Glutamatergic neuron (in vitro differentiated cells): ENCODE results near the gene ABLIM1. TPM values are rescaled to one million over a fixed set of nuclear protein-coding genes. Genes with fewer than 3 reads are reported as not detected.

ENCODE experiments used
- DNase-seq: peaks from one replicate; pipeline ENCODE4 v3.0.0; 2022
- H3K27ac Mint-ChIP-seq: one replicate; pipeline ENCODE4 v1.8.0; 2020; ENCODE audit warnings: mild to moderate bottlenecking, mixed read lengths, inconsistent platforms; ENCODE audit not compliant: unreplicated experiment
- H3K27me3 Mint-ChIP-seq: one replicate; pipeline ENCODE4 v1.8.0; 2020; ENCODE audit warnings: mild to moderate bottlenecking, moderate library complexity, mixed read lengths, inconsistent platforms; ENCODE audit not compliant: unreplicated experiment
- H3K36me3 Mint-ChIP-seq: one replicate; pipeline ENCODE4 v1.8.0; 2020; ENCODE audit warnings: mild to moderate bottlenecking, mixed read lengths, inconsistent platforms; ENCODE audit not compliant: unreplicated experiment
- H3K4me1 Mint-ChIP-seq: one replicate; pipeline ENCODE4 v1.8.0; 2020; ENCODE audit warnings: mild to moderate bottlenecking, low read depth, mixed read lengths, inconsistent platforms; ENCODE audit not compliant: unreplicated experiment
- H3K4me3 Mint-ChIP-seq: one replicate; pipeline ENCODE4 v1.8.0; 2020; ENCODE audit warnings: mild to moderate bottlenecking, mixed read lengths, inconsistent platforms; ENCODE audit not compliant: unreplicated experiment
- H3K9me3 Mint-ChIP-seq: one replicate; pipeline ENCODE4 v1.8.0; 2020; ENCODE audit warnings: mild to moderate bottlenecking, moderate library complexity, mixed read lengths, inconsistent platforms; ENCODE audit not compliant: unreplicated experiment
- CTCF ChIP-seq: fragments of 200-600 bp; sonication (generic); IDR thresholded peaks from one replicate; pipeline ENCODE4 v1.5.0; 2021; ENCODE audit not compliant: partially characterized antibody, unreplicated experiment
- total RNA-seq: library from RNA; stranded (reverse); fragmentation: NEBNext Ultra II Directional; extraction: Animal tissue kit (Norgen Biotek cat#: 25700); gene quantifications from one replicate; pipeline ENCODE4 v1.2.1, GENCODE V29; 2021; ENCODE audit not compliant: unreplicated experiment

Gene ABLIM1
- total RNA-seq, 1 donor from 2014 or later = 25.7 TPM

GRCh38 chr10:114525368-114525949 is 132.6 kb downstream of the ABLIM1 start:
- no peaks in the 10 kb centered on the region for H3K9me3 Mint-ChIP-seq
- TF ChIP-seq CTCF = no peak
- H3K27me3 Mint-ChIP-seq = no peaks in the 10 kb centered on the region
- no peak overlapping the region for H3K27ac Mint-ChIP-seq
- DNase-seq = no peak
- peaks cover 26% of the 10 kb centered on the region for H3K4me1 Mint-ChIP-seq
- H3K4me3 Mint-ChIP-seq = peak overlapping the region; percentile 83
- H3K36me3 Mint-ChIP-seq = no peaks in the 10 kb centered on the region

GRCh38 chr10:114523876-114524275 is 134.2 kb downstream of the ABLIM1 start:
- Mint-ChIP-seq H3K4me3 (no peak overlapping the region), H3K27me3 (no peaks in the 10 kb centered on the region), H3K4me1 (peaks cover 26% of the 10 kb centered on the region), H3K27ac (no peak overlapping the region), H3K9me3 (no peaks in the 10 kb centered on the region), H3K36me3 (no peaks in the 10 kb centered on the region)
- TF ChIP-seq CTCF = no peak
- DNase-seq = no peak

GRCh38 chr10:114521255-114521654 is 136.8 kb downstream of the ABLIM1 start:
- Mint-ChIP-seq H3K9me3 (no peaks in the 10 kb centered on the region), H3K4me3 (no peak overlapping the region), H3K27ac (no peak overlapping the region), H3K36me3 (no peaks in the 10 kb centered on the region), H3K27me3 (no peaks in the 10 kb centered on the region), H3K4me1 (peaks cover 18% of the 10 kb centered on the region)
- no peak for TF ChIP-seq CTCF
- no peak for DNase-seq

GRCh38 chr10:114520453-114520852 is 137.6 kb downstream of the ABLIM1 start:
- Mint-ChIP-seq H3K9me3 (no peaks in the 10 kb centered on the region), H3K27me3 (no peaks in the 10 kb centered on the region), H3K4me1 (peaks cover 13% of the 10 kb centered on the region), H3K36me3 (no peaks in the 10 kb centered on the region), H3K27ac (no peak overlapping the region), H3K4me3 (no peak overlapping the region)
- DNase-seq = no peak
- no peak for TF ChIP-seq CTCF

- no peaks in the 10 kb centered on the region for H3K9me3 Mint-ChIP-seq
- no peak for DNase-seq
- no peak overlapping the region for H3K27ac Mint-ChIP-seq
- TF ChIP-seq CTCF = no peak
- no peaks in the 10 kb centered on the region for H3K36me3 Mint-ChIP-seq
- no peaks in the 10 kb centered on the region for H3K27me3 Mint-ChIP-seq
- H3K4me1 Mint-ChIP-seq = peaks cover 10% of the 10 kb centered on the region
- no peak overlapping the region for H3K4me3 Mint-ChIP-seq
These were observed 138.2 kb downstream of the ABLIM1 start for GRCh38 chr10:114519756-114520293.
